GM18526 (cell line): ENCODE results near the gene WWOX.

ENCODE experiments used
- POLR2A ChIP-seq: IDR thresholded peaks from 3 replicates; pipeline ENCODE4 v1.6.1; 2011; ENCODE audit not compliant: insufficient read length; ENCODE audit errors: extremely low read depth

The WWOX gene

GRCh38 chr16:78242239-78242630 is 142.8 kb downstream of the WWOX start:
- TF ChIP-seq POLR2A, result no peak

- no peak for TF ChIP-seq POLR2A
These were observed 144.9 kb downstream of the WWOX start for GRCh38 chr16:78244131-78244895.

- TF ChIP-seq POLR2A, result no peak
These were observed 147.1 kb downstream of the WWOX start for GRCh38 chr16:78246559-78246958.

- no peak for TF ChIP-seq POLR2A
These were observed 149.6 kb downstream of the WWOX start for GRCh38 chr16:78249056-78249455.

GRCh38 chr16:78249832-78250231 is 150.4 kb downstream of the WWOX start:
- TF ChIP-seq POLR2A, result no peak

- TF ChIP-seq POLR2A, result no peak
These were observed 151.7 kb downstream of the WWOX start for GRCh38 chr16:78251115-78251514.

- no peak for TF ChIP-seq POLR2A
These were observed 153.3 kb downstream of the WWOX start for GRCh38 chr16:78252757-78253156.

- no peak for TF ChIP-seq POLR2A
These were observed 155.4 kb downstream of the WWOX start for GRCh38 chr16:78254841-78255240.

- TF ChIP-seq POLR2A, result no peak
These were observed 157.4 kb downstream of the WWOX start for GRCh38 chr16:78256686-78257375.

- no peak for TF ChIP-seq POLR2A
These were observed 157.9 kb downstream of the WWOX start for GRCh38 chr16:78257376-78257728.

- TF ChIP-seq POLR2A, result no peak
These were observed 159.1 kb downstream of the WWOX start for GRCh38 chr16:78258375-78259065.

- no peak for TF ChIP-seq POLR2A
These were observed 160.4 kb downstream of the WWOX start for GRCh38 chr16:78259873-78260272.

- no peak for TF ChIP-seq POLR2A
These were observed 165.2 kb downstream of the WWOX start for GRCh38 chr16:78264642-78265041.

- TF ChIP-seq POLR2A, result no peak
These were observed 169.8 kb downstream of the WWOX start for GRCh38 chr16:78269256-78269655.

GRCh38 chr16:78271981-78272380 is 172.5 kb downstream of the WWOX start:
- TF ChIP-seq POLR2A, result no peak

- no peak for TF ChIP-seq POLR2A
These were observed 175.3 kb downstream of the WWOX start for GRCh38 chr16:78274771-78275170.
